Osteoblast (primary cell): Measurements from ENCODE around the gene B3GNT3. TPM values are rescaled to one million over a fixed set of nuclear protein-coding genes. Genes with fewer than 3 reads are reported as not detected.
A peak's percentile ranks its signal among the peaks of the same experiment; 100 is the strongest.

ENCODE experiments used
- DNase-seq: peaks from one replicate; pipeline ENCODE4 v3.0.0; 2011; ENCODE audit warnings: low spot score, mixed read lengths; ENCODE audit not compliant: insufficient read length; ENCODE audit errors: missing footprints
- H2AFZ ChIP-seq: 2 replicates; pipeline ENCODE4 v1.6.0; 2011; ENCODE audit warnings: mild to moderate bottlenecking, low read length
- H3K27ac ChIP-seq: 2 replicates; pipeline ENCODE4 v1.5.1; 2011; ENCODE audit warnings: mild to moderate bottlenecking, low read depth, low read length, moderate library complexity
- H3K27me3 ChIP-seq: 2 replicates; pipeline ENCODE4 v1.6.0; 2012; ENCODE audit warnings: mild to moderate bottlenecking, control low read depth, inconsistent platforms, low read length, moderate library complexity; ENCODE audit not compliant: insufficient read depth
- H3K36me3 ChIP-seq: 2 replicates; pipeline ENCODE4 v1.5.1; 2011; ENCODE audit warnings: mild to moderate bottlenecking, low read length, control low read depth, moderate library complexity; ENCODE audit not compliant: insufficient read depth
- H3K4me1 ChIP-seq: 2 replicates; pipeline ENCODE4 v1.5.1; 2011; ENCODE audit warnings: mild to moderate bottlenecking, low read length, control low read depth, moderate library complexity; ENCODE audit not compliant: insufficient read depth
- H3K4me2 ChIP-seq: 2 replicates; pipeline ENCODE4 v1.6.0; 2011; ENCODE audit warnings: mild to moderate bottlenecking, low read length; ENCODE audit not compliant: insufficient read depth
- H3K4me3 ChIP-seq: fragments of 200-600 bp; sonication (generic); 3 replicates; pipeline ENCODE4 v1.5.1; 2012; ENCODE audit warnings: mild to moderate bottlenecking, low read length, inconsistent platforms; ENCODE audit not compliant: insufficient read depth
- H3K79me2 ChIP-seq: 2 replicates; pipeline ENCODE4 v1.6.0; 2012; ENCODE audit warnings: mild to moderate bottlenecking, low read length, control low read depth, inconsistent platforms; ENCODE audit not compliant: insufficient read depth
- H3K9me3 ChIP-seq: 2 replicates; pipeline ENCODE4 v1.5.1; 2011; ENCODE audit warnings: low read depth, low read length, control low read depth
- H4K20me1 ChIP-seq: 2 replicates; pipeline ENCODE4 v1.6.0; 2012; ENCODE audit warnings: mild to moderate bottlenecking, low read length, control low read depth; ENCODE audit not compliant: insufficient read depth
- CTCF ChIP-seq: IDR thresholded peaks from 2 replicates; pipeline ENCODE4 v1.5.1; 2011; ENCODE audit warnings: mild to moderate bottlenecking, low read depth, low read length, moderate library complexity; ENCODE audit errors: extremely low read depth
- total RNA-seq: library from RNA; depleted of rRNA; stranded (reverse); fragments of >200 nt; gene quantifications from 2 replicates; pipeline ENCODE4 v1.2.3, GENCODE V29; 2012

The B3GNT3 gene
- total RNA-seq, 1 donor = not detected

GRCh38 chr19:17762505-17763229 lies 32.3 kb upstream of the B3GNT3 start:
- Histone ChIP-seq H2AFZ (peak overlapping the region; percentile 65), H3K4me1 (peaks cover 6% of the 10 kb centered on the region), H3K79me2 (no peaks in the 10 kb centered on the region), H3K36me3 (no peaks in the 10 kb centered on the region), H3K9me3 (no peaks in the 10 kb centered on the region), H3K4me2 (no peak overlapping the region), H3K27me3 (no peaks in the 10 kb centered on the region), H4K20me1 (no peaks in the 10 kb centered on the region), H3K27ac (no peak overlapping the region), H3K4me3 (no peak overlapping the region)
- DNase-seq = peak; percentile 79
- no peak for TF ChIP-seq CTCF

DNA sequence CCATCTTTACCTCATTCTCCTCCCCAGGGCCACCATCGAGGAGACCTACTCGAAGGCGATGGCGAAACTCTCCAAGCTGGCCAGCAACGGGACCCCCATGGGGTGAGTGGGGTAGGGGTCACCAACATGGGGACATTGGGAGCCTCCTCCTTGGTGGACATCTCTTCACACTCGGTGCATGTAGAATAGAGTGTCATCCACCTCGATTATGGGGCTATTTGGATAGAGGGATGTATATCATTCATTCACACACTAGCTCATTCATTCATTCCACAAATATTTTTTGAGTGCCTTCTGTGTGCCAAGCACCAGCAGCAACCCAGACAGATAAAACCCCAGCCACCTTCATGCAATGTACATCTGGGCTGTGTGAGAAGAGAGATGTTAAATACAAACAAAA lies 30.6 kb upstream of the B3GNT3 start:
- no peaks in the 10 kb centered on the region for H3K9me3 ChIP-seq
- H2AFZ ChIP-seq = no peak overlapping the region
- H3K4me2 ChIP-seq = no peak overlapping the region
- H3K4me3 ChIP-seq = no peak overlapping the region
- DNase-seq = peak; percentile 8
- TF ChIP-seq CTCF = no peak
- no peaks in the 10 kb centered on the region for H4K20me1 ChIP-seq
- H3K79me2 ChIP-seq = no peaks in the 10 kb centered on the region
- H3K27me3 ChIP-seq = no peaks in the 10 kb centered on the region
- H3K27ac ChIP-seq = no peak overlapping the region
- no peaks in the 10 kb centered on the region for H3K36me3 ChIP-seq
- peaks cover 6% of the 10 kb centered on the region for H3K4me1 ChIP-seq

GRCh38 chr19:17765069-17765618 lies 29.8 kb upstream of the B3GNT3 start:
- no peak overlapping the region for H3K4me3 ChIP-seq
- H3K4me1 ChIP-seq = peaks cover 6% of the 10 kb centered on the region
- no peak overlapping the region for H2AFZ ChIP-seq
- no peak overlapping the region for H3K27ac ChIP-seq
- DNase-seq = peak; percentile 70
- no peak for TF ChIP-seq CTCF
- no peaks in the 10 kb centered on the region for H3K79me2 ChIP-seq
- H3K27me3 ChIP-seq = no peaks in the 10 kb centered on the region
- no peaks in the 10 kb centered on the region for H4K20me1 ChIP-seq
- no peaks in the 10 kb centered on the region for H3K36me3 ChIP-seq
- no peaks in the 10 kb centered on the region for H3K9me3 ChIP-seq
- no peak overlapping the region for H3K4me2 ChIP-seq

DNA sequence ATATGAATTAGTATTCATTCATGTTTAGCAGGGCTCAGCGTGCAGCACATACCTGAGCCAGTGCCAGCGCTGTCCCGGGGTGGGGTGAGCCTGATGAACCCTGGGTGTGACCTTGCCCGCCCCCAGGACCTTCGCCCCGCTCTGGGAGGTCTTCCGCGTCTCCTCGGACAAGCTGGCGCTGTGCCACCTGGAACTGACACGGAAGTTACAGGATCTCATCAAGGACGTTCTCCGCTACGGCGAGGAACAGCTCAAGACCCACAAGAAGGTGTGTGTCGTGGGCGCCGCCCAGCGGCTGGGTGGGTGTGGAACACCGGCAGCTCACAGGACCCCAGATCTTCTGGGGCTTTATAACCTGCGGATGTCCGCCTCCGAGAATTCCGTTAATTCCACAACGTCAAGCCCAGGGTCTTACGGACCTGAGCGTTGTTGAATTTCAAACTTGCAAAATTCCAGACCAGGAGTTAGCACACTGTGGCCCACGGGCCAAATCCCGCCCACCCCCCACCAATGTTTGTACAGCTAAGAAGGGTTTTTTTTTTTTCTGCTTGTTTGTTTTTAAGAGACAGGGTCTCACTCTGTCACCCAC lies 28.3 kb upstream of the B3GNT3 start:
- peak; percentile 88 for DNase-seq

More for the DNA sequence above, 28.3 kb upstream of the B3GNT3 start:
- no peaks in the 10 kb centered on the region for H3K9me3 ChIP-seq
- H2AFZ ChIP-seq = peak overlapping the region; percentile 86
- no peaks in the 10 kb centered on the region for H3K36me3 ChIP-seq
- no peaks in the 10 kb centered on the region for H3K27me3 ChIP-seq
- peak overlapping the region; percentile 72 for H3K4me2 ChIP-seq
- no peak overlapping the region for H3K27ac ChIP-seq
- no peaks in the 10 kb centered on the region for H3K79me2 ChIP-seq
- H3K4me1 ChIP-seq = peaks cover 6% of the 10 kb centered on the region
- H3K4me3 ChIP-seq = peak overlapping the region; percentile 51
- peak; percentile 84 for TF ChIP-seq CTCF
- H4K20me1 ChIP-seq = no peaks in the 10 kb centered on the region
